Measurements from ENCODE around the gene ZNF566.

The ZNF566 gene

GRCh38 chr19:36421749-36422481 is 67.4 kb downstream of the ZNF566 start:
- ChIA-PET CTCF (interaction anchor here (1.0 kb wide), 1 partner anchor 20 kb away, joined by 4 read pairs; no protein-coding TSS in a partner anchor), POLR2A (interaction anchor here (1.1 kb wide), 1 partner anchor 67 kb away, joined by 4 read pairs; the partner anchor contains the start of gene ZNF566)
- no peak for TF ChIP-seq ZNF394 (tag by site-specific recombination; IDR thresholded peaks at IDR 0.05; ENCODE audit: borderline replicate concordance)
- no peak for TF ChIP-seq ZNF10 (tag by site-specific recombination; IDR thresholded peaks at IDR 0.05)
- no peak for TF ChIP-seq ZXDB (tag by site-specific recombination; IDR thresholded peaks at IDR 0.05)
- TF ChIP-seq ZNF341 (tag by site-specific recombination; IDR thresholded peaks at IDR 0.05; ENCODE audit: low read depth): no peak
- TF ChIP-seq, protein P1, sequence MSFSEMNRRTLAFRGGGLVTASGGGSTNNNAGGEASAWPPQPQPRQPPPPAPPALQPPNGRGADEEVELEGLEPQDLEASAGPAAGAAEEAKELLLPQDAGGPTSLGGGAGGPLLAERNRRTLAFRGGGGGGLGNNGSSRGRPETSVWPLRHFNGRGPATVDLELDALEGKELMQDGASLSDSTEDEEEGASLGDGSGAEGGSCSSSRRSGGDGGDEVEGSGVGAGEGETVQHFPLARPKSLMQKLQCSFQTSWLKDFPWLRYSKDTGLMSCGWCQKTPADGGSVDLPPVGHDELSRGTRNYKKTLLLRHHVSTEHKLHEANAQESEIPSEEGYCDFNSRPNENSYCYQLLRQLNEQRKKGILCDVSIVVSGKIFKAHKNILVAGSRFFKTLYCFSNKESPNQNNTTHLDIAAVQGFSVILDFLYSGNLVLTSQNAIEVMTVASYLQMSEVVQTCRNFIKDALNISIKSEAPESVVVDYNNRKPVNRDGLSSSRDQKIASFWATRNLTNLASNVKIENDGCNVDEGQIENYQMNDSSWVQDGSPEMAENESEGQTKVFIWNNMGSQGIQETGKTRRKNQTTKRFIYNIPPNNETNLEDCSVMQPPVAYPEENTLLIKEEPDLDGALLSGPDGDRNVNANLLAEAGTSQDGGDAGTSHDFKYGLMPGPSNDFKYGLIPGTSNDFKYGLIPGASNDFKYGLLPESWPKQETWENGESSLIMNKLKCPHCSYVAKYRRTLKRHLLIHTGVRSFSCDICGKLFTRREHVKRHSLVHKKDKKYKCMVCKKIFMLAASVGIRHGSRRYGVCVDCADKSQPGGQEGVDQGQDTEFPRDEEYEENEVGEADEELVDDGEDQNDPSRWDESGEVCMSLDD (tag by site-specific recombination; IDR thresholded peaks at IDR 0.05): no peak
- no peak for TF ChIP-seq ZNF768 (tag by site-specific recombination; IDR thresholded peaks at IDR 0.05)
- TF ChIP-seq ZNF514 (tag by site-specific recombination; IDR thresholded peaks at IDR 0.05): no peak
- Histone ChIP-seq H3K4me3 (ENCODE audit: low read depth, low read length) (no peak overlapping the region), H3K9me3 (ENCODE audit: control insufficient read depth, insufficient read depth, low read depth, low read length) (peaks cover 29% of the 10 kb centered on the region), H3K36me3 (ENCODE audit: control insufficient read depth in 2 of 2, insufficient read depth in 1 of 2, low read length in 2 of 2) (peaks cover 0 to 9% of the 10 kb centered on the region in 2 experiments; a peak in 2 of 3 replicates), H3K4me1 (ENCODE audit: control insufficient read depth, insufficient read depth, low read length) (peaks cover 9% of the 10 kb centered on the region), H3K27ac (ENCODE audit: extremely low read depth, low read depth, low read length) (no peak overlapping the region)

DNA sequence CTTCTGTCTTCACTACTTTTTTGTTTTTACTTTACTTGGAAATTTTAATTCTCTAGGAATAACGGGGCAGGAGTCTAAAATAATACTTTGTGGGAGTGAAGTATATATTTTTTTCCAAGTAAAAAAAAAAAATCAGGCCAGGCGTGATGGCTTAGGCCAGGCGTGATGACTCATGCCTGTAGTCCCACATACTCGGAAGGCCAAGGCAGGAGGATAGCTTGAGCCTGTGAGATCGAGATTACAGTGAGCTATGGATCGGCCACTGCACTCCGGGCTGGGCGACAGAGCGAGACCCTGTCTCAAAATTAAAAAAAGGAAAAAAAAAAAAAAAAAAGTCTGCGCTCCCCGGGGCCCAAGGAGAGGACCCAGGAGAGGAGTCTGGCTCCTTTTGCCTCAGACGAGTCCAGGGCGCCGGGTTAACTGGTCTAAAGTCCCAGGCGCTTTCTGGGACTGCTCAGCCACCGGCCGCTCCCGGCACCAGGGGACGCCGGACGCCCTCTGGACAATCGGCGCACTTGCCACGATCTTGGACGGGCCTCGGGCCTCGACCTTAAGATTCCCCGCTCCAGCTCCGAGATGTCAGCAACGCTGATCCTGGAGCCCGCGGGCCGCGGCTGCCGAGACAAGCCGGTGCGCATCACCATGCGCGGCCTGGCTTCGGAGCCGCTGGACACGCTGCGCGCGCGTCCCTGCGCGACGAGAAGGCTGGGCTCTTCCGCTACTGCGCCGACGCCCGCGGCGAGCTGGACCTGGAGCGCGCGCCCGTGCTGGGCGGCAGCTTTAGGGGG is 68.2 kb downstream of the ZNF566 start:
- H3K4me3 ChIP-seq (ENCODE audit: low read depth, low read length): no peak overlapping the region
- H3K9me3 ChIP-seq (ENCODE audit: control insufficient read depth, insufficient read depth, low read depth, low read length): peaks cover 32% of the 10 kb centered on the region
- peaks cover 0 to 16% of the 10 kb centered on the region in 2 experiments; a peak in 2 of 3 replicates for H3K36me3 ChIP-seq (ENCODE audit: control insufficient read depth in 2 of 2, insufficient read depth in 1 of 2, low read length in 2 of 2)
- H3K4me1 ChIP-seq (ENCODE audit: control insufficient read depth, insufficient read depth, low read length): peaks cover 9% of the 10 kb centered on the region
- H3K27ac ChIP-seq (ENCODE audit: extremely low read depth, low read depth, low read length): no peak overlapping the region
- POLR2A ChIA-PET: no interaction called here
- CTCF ChIA-PET: no interaction called here
- TF ChIP-seq GLI4 (tag by site-specific recombination; IDR thresholded peaks at IDR 0.05): no peak
- TF ChIP-seq ZNF214 (tag by site-specific recombination; IDR thresholded peaks at IDR 0.05; ENCODE audit: borderline replicate concordance): no peak
- TF ChIP-seq, protein P2, sequence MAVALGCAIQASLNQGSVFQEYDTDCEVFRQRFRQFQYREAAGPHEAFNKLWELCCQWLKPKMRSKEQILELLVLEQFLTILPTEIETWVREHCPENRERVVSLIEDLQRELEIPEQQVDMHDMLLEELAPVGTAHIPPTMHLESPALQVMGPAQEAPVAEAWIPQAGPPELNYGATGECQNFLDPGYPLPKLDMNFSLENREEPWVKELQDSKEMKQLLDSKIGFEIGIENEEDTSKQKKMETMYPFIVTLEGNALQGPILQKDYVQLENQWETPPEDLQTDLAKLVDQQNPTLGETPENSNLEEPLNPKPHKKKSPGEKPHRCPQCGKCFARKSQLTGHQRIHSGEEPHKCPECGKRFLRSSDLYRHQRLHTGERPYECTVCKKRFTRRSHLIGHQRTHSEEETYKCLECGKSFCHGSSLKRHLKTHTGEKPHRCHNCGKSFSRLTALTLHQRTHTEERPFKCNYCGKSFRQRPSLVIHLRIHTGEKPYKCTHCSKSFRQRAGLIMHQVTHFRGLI (tag by site-specific recombination; IDR thresholded peaks at IDR 0.05): no peak
- no peak for TF ChIP-seq ZNF148 (tag by site-specific recombination; IDR thresholded peaks at IDR 0.05; ENCODE audit: borderline replicate concordance)
- no peak for TF ChIP-seq EGR2 (tag by site-specific recombination; IDR thresholded peaks at IDR 0.05; ENCODE audit: low read depth)
- no peak for TF ChIP-seq ZNF350 (tag by site-specific recombination; IDR thresholded peaks at IDR 0.05)
- no peak for TF ChIP-seq ZNF18 (tag by site-specific recombination; IDR thresholded peaks at IDR 0.05)
- TF ChIP-seq ZNF785 (tag by site-specific recombination; IDR thresholded peaks at IDR 0.05): no peak
- no peak for TF ChIP-seq GLIS2 (tag by site-specific recombination; IDR thresholded peaks at IDR 0.05)
- no peak for TF ChIP-seq ZNF121 (tag by site-specific recombination; IDR thresholded peaks at IDR 0.05)
- no peak for TF ChIP-seq ATF2 (tag by site-specific recombination; IDR thresholded peaks at IDR 0.05; ENCODE audit: low read depth)
- no peak for TF ChIP-seq ZNF140 (tag by site-specific recombination; IDR thresholded peaks at IDR 0.05)
- no peak for TF ChIP-seq ZNF560 (tag by site-specific recombination; IDR thresholded peaks at IDR 0.05; ENCODE audit: borderline replicate concordance)
- no peak for TF ChIP-seq ZNF23 (tag by site-specific recombination; IDR thresholded peaks at IDR 0.05; ENCODE audit: borderline replicate concordance)
- TF ChIP-seq ZNF433 (tag by site-specific recombination; IDR thresholded peaks at IDR 0.05; ENCODE audit: low read depth): no peak
- no peak for TF ChIP-seq ZNF155 (tag by site-specific recombination; IDR thresholded peaks at IDR 0.05)
